ENCODE measurements around the gene SLC25A13.
A peak's percentile ranks its signal among the peaks of the same experiment; 100 is the strongest.
"Not testable (repeated sequence)": the region's sequence is repeated elsewhere in the genome, so short reads cannot be mapped to it uniquely, and the experiment has no call there.

The SLC25A13 gene

GRCh38 chr7:96321031-96321657, 754 bp downstream of the SLC25A13 start:
- peak; percentile 84 for DNase-seq

- no peak for DNase-seq
Measured at GRCh38 chr7:96320442-96320841, 1.5 kb downstream of the SLC25A13 start.

GRCh38 chr7:96319439-96319838, 2.5 kb downstream of the SLC25A13 start:
- no peak for DNase-seq

DNA sequence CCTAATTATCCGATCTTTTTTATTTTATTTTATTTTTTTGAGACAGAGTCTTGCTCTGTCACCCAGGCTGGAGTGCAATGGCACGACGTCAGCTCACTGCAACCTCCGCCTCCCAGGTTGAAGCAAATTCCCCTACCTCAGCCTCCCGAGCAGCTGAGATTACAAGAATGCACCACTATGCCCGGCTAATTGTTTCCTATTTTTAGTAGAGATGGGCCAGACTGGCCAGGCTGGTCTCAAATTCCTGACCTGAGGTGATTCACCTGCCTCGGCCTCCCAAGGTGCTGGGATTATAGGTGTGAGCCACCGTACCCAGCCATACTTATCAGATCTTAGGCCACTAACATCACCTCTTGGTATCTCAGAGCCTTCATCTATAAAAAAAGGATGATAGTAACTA, 4.9 kb downstream of the SLC25A13 start:
- no peak for DNase-seq

DNA sequence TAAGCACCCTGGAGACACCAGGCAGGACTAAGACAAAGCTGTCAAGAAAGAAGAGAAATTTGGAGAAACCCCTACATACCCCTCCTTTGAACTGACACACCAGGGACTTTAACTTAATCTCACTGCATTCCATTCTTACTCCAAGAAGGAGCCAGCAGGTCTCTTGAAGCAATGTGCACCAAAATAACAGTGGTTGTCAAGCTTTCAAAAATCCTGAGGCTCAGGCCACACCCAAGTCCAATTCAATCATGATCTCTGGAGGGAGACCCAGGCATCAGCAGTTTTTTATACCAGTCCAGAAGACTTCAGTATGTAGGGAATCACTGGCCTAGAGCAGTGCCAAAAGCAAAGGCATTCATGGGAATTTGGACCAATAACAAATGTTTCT, 6.8 kb downstream of the SLC25A13 start:
- DNase-seq = no peak

DNA sequence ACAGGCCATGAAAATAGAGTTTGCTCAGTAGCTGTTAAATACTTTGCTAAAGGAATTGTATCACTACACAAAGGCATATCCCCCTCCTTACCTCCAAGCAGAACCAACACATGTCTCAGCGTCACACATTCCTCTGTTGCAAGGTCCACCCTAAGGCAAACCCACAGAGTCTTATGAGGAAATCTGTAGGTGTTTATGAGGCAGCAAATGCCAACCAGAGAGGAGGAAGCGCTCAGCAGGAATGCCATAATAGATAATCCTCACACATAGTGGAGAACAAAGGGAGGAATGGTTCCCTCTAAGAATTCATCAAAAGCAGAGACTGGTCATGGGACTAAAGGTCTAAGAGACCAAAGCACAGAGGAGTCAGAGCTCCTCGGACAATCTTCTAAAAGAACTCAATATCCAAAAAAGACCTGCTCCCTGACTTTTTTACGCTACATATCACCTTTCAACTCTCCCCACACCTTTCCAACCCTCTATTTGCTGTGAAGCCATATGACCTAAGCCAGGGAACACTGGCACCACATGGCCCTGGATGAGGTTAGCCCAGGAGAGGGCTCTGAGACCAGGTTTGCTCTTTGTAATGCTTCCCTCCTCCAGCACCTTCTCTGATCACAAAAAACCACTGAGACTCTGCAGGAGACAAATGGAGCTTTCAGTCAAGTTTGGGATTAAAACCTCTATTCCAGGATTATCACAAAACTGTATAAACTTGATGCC, 7.3 kb downstream of the SLC25A13 start:
- DNase-seq = peak; percentile 74

DNA sequence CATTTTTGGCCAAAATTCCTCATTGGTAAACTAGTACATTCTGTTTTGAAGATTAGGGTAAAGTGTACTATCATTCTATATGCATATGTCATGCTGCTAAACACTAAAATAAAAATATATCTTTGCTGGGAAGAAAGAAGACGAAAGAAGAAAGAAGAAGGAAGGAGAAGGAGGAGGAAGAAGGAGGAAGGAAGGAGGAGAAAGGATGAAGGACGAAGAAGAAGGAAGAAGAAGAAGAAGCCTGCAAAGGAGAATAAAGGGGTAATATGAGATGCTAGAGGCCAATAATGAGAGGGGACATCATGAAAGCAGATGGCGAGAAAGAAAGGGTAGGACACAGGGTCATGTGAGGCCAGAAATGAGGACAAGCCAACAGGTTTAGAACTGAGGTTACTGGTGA, 8.0 kb downstream of the SLC25A13 start:
- no peak for DNase-seq

GRCh38 chr7:96312502-96312901, 9.4 kb downstream of the SLC25A13 start:
- no peak for DNase-seq

DNA sequence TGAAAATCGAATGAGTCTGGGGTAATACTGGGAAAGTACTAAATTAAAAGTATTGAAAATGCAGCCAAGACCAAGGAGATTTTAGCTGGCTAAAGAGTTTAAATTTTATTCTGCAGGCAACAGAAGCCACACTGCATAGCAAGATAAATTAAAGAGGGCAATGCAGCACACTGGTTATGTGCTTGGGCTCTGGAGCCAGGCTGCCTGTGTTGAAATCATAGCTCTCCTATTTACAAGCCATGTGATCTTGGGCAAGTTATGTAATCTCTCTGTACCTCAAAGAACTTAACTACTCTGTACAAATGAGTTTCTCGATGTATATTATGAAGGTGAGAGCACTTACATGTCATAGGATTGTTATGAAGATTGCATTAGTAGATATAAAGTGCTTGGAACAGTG, 9.9 kb downstream of the SLC25A13 start:
- DNase-seq = no peak

GRCh38 chr7:96310110-96310509, 11.8 kb downstream of the SLC25A13 start:
- no peak for DNase-seq

- DNase-seq = no peak
Measured at GRCh38 chr7:96308950-96309263, 13.0 kb downstream of the SLC25A13 start.

DNA sequence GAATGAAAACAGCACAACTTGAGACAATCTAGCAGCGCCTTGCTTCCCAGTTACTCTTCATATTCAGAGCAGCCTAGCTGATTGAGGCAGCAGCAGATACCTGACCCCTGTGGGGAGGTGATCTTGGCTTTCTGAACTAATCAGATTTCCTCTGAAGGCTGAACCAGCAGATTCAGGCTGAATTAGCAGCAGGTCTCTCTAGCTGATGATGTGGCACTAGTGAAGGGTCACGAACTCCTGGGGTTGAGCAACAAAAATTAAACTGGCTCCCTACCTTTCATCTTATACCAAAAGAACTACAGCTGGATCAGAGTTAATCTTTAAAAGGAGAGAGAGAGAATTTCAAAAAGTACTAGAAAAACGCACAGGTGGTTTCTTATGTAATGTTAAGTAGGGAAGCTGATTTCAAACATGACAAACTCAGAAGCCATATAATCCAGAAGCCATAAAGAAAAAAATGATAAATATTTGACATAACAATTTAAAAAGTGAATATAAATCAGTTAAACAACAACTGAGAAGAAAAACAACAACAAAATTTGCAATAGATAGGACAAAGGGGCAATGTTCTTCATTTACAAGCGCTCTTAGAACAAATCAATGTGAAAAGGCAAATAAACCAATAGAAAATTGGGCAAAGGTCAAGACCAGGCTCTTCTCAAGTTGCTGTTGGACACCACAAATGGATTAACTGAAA, 13.5 kb downstream of the SLC25A13 start:
- DNase-seq = no peak

GRCh38 chr7:96306385-96307125, 15.3 kb downstream of the SLC25A13 start:
- no peak for DNase-seq

DNA sequence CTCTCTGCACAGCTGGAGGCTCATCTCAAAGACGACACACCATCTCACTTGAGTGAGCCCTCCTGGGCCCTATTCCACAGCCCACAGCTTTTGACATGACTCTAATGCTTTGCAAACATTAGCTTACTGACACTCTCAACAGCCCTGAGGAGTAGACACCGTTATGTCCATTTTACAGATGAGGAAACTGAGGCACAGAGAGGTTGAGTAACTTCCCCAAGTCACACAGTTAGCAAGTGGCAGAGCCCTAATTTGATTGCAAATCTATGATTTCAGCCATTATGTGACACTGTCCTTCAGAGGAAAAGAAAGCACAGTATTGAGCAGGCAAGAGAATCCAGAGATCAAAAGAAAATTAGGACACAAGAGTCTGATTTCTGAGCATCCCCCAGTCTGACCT, 16.0 kb downstream of the SLC25A13 start:
- no peak for DNase-seq

DNA sequence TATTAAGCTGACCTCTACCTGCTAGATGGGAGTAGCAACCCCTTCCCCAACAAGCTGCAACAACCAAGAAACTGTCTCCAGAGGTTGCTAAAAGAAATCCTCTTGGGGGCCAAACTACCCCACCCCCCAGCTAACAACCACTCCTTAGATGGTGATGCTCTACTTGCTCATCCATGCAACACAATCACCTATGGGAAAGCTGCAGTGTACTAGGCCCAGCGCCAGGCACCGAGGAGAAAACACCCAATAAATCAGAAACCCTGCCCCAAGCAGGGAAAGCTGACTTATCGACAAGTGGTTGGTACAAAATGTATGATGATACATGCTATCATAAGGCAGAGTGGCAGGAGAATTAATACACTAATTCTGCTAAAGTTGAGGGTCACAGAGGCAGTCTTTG, 17.3 kb downstream of the SLC25A13 start:
- peak; percentile 33 for DNase-seq

DNA sequence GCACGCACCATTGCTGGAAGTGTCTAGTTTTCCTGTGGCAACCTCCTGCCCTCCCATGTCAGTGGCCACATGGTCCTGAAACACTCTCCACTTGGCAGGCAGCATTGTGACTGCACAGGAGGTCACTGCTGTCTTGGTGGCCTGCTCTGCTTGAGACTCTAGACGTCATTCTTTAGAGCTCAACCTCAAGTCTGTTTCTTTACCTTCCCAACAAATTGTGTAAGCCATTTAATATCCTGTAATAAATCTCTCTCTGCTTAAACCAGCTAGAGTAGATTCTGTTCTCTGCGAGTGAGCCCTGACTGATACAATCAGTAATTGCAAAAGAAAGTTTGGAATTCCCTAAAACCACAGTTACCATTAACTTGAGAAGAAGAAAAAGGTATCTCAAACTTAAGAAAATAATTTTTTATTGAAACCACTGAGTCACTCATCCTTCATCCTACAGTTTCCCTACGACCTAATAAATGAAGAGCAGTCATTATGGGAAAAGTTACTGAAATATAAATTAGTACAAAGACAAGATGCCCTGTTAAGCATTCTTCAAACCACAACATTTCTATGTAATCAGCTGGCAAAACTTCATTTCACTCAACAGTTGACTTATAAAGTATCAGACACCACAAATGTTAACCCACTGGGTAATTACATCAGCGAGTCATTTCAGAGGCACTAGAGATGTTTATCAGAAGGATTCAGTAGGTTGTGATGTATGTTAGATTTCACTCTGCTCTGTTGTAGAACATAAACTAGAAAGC, 18.0 kb downstream of the SLC25A13 start:
- peak; percentile 76 for DNase-seq

DNA sequence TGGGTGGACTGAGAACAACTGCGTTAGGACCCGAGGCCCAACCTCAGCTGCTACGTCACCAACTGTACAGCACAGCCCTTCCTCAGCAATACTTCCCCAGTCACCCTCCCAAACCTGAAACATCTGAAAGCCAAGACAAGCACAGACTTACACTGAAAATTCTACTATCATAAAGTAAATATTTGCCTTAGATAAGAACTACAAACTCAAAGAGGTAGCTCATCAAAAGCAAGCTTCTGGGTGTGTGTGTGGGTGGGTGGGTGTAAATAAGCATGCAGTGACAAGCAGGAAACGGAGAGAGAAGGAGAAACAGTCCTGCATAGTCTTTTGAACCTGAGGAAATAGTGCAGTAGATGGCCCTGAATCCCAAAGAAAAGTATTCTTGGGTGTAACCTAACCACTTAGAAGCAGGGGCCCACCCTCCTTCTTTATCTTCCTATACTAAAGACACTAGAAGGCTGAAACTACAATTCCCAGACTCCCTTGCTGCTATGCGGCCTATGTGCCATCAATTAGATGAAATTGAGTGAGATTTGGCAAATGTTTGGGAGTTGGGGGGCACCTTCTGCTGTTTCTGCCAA, 18.7 kb downstream of the SLC25A13 start:
- DNase-seq = no peak

DNA sequence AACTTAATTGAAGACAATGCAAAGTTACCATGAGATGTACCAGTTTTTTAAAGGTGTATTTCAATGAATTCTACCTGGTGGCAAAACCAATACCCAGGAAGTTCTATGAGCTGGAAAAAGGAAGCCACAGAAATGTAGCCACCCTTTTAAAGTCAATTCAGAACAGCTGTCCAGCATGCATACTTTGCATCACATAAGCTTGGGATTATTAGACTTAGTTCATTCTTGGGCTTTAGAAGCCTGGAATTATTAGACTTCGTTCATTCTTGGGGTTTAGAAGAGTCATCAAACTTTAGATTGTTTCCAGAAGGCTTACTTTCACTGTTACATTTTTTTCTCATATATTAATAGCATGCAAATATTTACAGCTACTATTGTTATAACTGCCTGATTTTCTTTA, 20.9 kb downstream of the SLC25A13 start:
- DNase-seq = no peak

- no peak for DNase-seq
Measured at GRCh38 chr7:96300502-96300901, 21.4 kb downstream of the SLC25A13 start.

GRCh38 chr7:96299496-96299895, 22.4 kb downstream of the SLC25A13 start:
- no peak for DNase-seq

DNA sequence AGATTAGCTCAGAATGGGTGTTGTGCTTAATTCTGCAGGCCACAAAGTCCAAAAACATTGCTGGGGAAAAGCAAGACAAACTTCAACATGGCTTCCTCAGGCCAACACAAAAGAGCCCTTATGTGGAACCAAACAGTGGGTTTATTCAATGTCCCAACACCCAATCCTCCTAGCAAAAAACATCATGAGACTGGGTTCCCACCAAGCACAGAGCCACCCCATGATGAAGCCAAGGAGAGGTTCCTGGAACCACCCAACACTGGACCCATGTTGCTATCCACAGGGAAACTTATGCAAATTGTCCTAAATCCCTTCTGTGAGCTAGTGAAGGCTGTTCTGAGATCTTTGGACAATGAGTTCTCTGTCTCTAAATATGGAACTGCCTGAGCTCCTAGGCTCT, 24.0 kb downstream of the SLC25A13 start:
- no peak for DNase-seq

- not testable (repeated sequence) for DNase-seq
Measured at GRCh38 chr7:96297446-96297845, 24.5 kb downstream of the SLC25A13 start.

DNA sequence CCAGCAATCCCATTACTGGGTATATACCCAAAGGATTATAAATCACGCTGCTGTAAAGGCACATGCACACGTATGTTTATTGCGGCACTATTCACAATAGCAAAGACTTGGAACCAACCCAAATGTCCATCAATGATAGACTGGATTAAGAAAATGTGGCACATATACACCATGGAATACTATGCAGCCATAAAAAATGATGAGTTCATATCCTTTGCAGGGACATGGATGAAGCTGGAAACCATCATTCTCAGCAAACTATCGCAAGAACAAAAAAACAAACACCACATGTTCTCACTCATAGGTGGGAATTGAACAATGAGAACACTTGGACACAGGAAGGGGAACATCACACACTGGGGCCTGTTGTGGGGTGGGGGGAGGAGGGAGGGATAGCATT, 28.0 kb downstream of the SLC25A13 start:
- DNase-seq = not testable (repeated sequence)
